PC-3 (cell line): ENCODE data around the gene PLLP. TPM values are rescaled to one million over a fixed set of nuclear protein-coding genes. Genes with fewer than 3 reads are reported as not detected.
A peak's percentile ranks its signal among the peaks of the same experiment; 100 is the strongest.

Source experiments
- ATAC-seq: fragments of 200-7000 bp; cut with Tn5 transposase; 2 replicates; pipeline ENCODE4 v1.9.1; 2020; ENCODE audit warnings: mild to moderate bottlenecking, moderate library complexity
- BruUV-seq: library from RNA; stranded (reverse); fragments of 400-500 nt; replicated peaks from 2 replicates; lab custom pipeline; 2021; lab: Mats Ljungman, UMichigan
- CTCF ChIA-PET: fragments of 300-600 bp; sonication (Branson Sonifier 250); formaldehyde crosslinking; loops from one replicate; lab custom pipeline; 2022; ENCODE audit warnings: antibody characterized with exemption; lab: Charles Lee
- POLR2A ChIA-PET: fragments of 300-600 bp; sonication (Branson Sonifier 250); formaldehyde crosslinking; loops from one replicate; lab custom pipeline; 2022; ENCODE audit warnings: antibody characterized with exemption; ENCODE audit not compliant: unreplicated experiment; lab: Charles Lee
- DNase-seq: peaks from one replicate; pipeline ENCODE4 v3.0.0-alpha.2; 2015
- H2AFZ ChIP-seq: fragments of 300-600 bp; sonication (generic); 2 replicates; pipeline ENCODE4 v1.6.0; 2016; ENCODE audit warnings: antibody characterized with exemption, low read length
- H3F3A ChIP-seq: fragments of 300-600 bp; sonication (generic); one replicate; pipeline ENCODE4 v1.6.0; 2017; ENCODE audit warnings: antibody characterized with exemption, low read length, control low read depth, mild to moderate bottlenecking; ENCODE audit not compliant: unreplicated experiment
- H3K27ac ChIP-seq: fragments of 300-600 bp; sonication (generic); 2 replicates; pipeline ENCODE4 v1.5.1; 2016; ENCODE audit warnings: mild to moderate bottlenecking, low read length
- H3K27me3 ChIP-seq: fragments of 300-600 bp; sonication (generic); 2 replicates; pipeline ENCODE4 v1.6.1; 2016; ENCODE audit warnings: low read length, mixed read lengths
- H3K36me3 ChIP-seq: fragments of 300-600 bp; sonication (generic); 2 replicates; pipeline ENCODE4 v1.6.1; 2016; ENCODE audit warnings: low read depth, mixed run types, low read length, mixed read lengths
- H3K4me1 ChIP-seq: fragments of 300-600 bp; sonication (generic); 2 replicates; pipeline ENCODE4 v1.5.1; 2016; ENCODE audit warnings: low read length; ENCODE audit not compliant: insufficient read depth
- H3K4me2 ChIP-seq: fragments of 300-600 bp; sonication (generic); 2 replicates; pipeline ENCODE4 v1.6.0; 2016; ENCODE audit warnings: low read length
- H3K4me3 ChIP-seq: fragments of 300-600 bp; sonication (generic); 2 replicates; pipeline ENCODE4 v1.5.1; 2016; ENCODE audit warnings: mild to moderate bottlenecking, low read length, mixed read lengths
- H3K79me2 ChIP-seq: fragments of 300-600 bp; sonication (generic); 2 replicates; pipeline ENCODE4 v1.6.1; 2017; ENCODE audit warnings: low read length, mixed read lengths
- H3K9ac ChIP-seq: fragments of 300-600 bp; sonication (generic); 2 replicates; pipeline ENCODE4 v1.6.0; 2016; ENCODE audit warnings: mild to moderate bottlenecking, low read length
- H3K9me2 ChIP-seq: fragments of 300-600 bp; sonication (generic); replicated peaks from 2 replicates; pipeline ENCODE4 v1.6.1; 2016; ENCODE audit warnings: mixed run types, low read length, mixed read lengths
- H3K9me3 ChIP-seq: fragments of 300-600 bp; sonication (generic); 2 replicates; pipeline ENCODE4 v1.6.1; 2016; ENCODE audit warnings: low read length, mixed read lengths
- H4K20me1 ChIP-seq: fragments of 300-600 bp; sonication (generic); 2 replicates; pipeline ENCODE4 v1.6.1; 2016; ENCODE audit warnings: low read length, mixed read lengths
- CTCF ChIP-seq: fragments of 300-600 bp; sonication (generic); conservative IDR thresholded peaks from 2 replicates; pipeline ENCODE4 v1.5.1; 2017; ENCODE audit warnings: antibody characterized with exemption, low read depth, mild to moderate bottlenecking, low read length
- EZH2 ChIP-seq: fragments of 300-600 bp; sonication (generic); IDR thresholded peaks from one replicate; pipeline ENCODE4 v1.6.1; 2017; ENCODE audit warnings: antibody characterized with exemption, mild to moderate bottlenecking, low read length; ENCODE audit not compliant: unreplicated experiment
- EZH2phosphoT487 ChIP-seq: fragments of 300-600 bp; sonication (generic); IDR thresholded peaks from 2 replicates; pipeline ENCODE4 v1.6.1; 2018; ENCODE audit warnings: mild to moderate bottlenecking, antibody characterized with exemption, low read length, borderline replicate concordance
- intact Hi-C: fragments of 100-400 bp; cut with micrococcal nuclease; formaldehyde crosslinking; loops from 2 replicates; pipeline ENCODE4 v1.9.0; 2023
- total RNA-seq: library from RNA; depleted of rRNA; stranded (reverse); fragments of >200 nt; gene quantifications from 2 replicates; pipeline ENCODE4 v1.2.3, GENCODE V29; 2014

PLLP gene
- total RNA-seq, 1 experiment from 2014 or later = 1.6 TPM

- BruUV-seq = no TSS peak
- Histone ChIP-seq H3K9me3 (no peaks in the 10 kb centered on the region), H3K9ac (no peak overlapping the region), H3K79me2 (no peaks in the 10 kb centered on the region), H2AFZ (peak overlapping the region; percentile 67), H3F3A (no peaks in the 10 kb centered on the region), H3K4me1 (peaks cover 21% of the 10 kb centered on the region), H3K36me3 (no peaks in the 10 kb centered on the region), H3K4me2 (peak overlapping the region; percentile 72), H3K27me3 (no peaks in the 10 kb centered on the region), H3K4me3 (no peak overlapping the region), H3K27ac (peak overlapping the region; percentile 42), H4K20me1 (no peaks in the 10 kb centered on the region), H3K9me2 (no peaks in the 10 kb centered on the region)
- no peak for TF ChIP-seq CTCF
- TF ChIP-seq EZH2phosphoT487 = no peak
- no peak for TF ChIP-seq EZH2
- CTCF ChIA-PET = no interaction called here
- intact Hi-C loops = no loop called here
- POLR2A ChIA-PET = no interaction called here
- DNase-seq = peak; percentile 65
- ATAC-seq = peak; percentile 77
Observed at GRCh38 chr16:57260294-57260929, 24.1 kb downstream of the PLLP start.

- no peak for DNase-seq
- H3F3A ChIP-seq = no peaks in the 10 kb centered on the region
- H3K27ac ChIP-seq = no peak overlapping the region
- no peaks in the 10 kb centered on the region for H3K27me3 ChIP-seq
- ChIA-PET POLR2A (no interaction called here), CTCF (no interaction called here)
- intact Hi-C loops = no loop called here
- no peak overlapping the region for H2AFZ ChIP-seq
- no peak overlapping the region for H3K4me3 ChIP-seq
- H3K9me2 ChIP-seq = no peaks in the 10 kb centered on the region
- no peak overlapping the region for H3K4me2 ChIP-seq
- no peaks in the 10 kb centered on the region for H3K79me2 ChIP-seq
- BruUV-seq = no TSS peak
- peaks cover 26% of the 10 kb centered on the region for H3K4me1 ChIP-seq
- no peaks in the 10 kb centered on the region for H4K20me1 ChIP-seq
- H3K9me3 ChIP-seq = no peaks in the 10 kb centered on the region
- TF ChIP-seq EZH2 (no peak), CTCF (no peak), EZH2phosphoT487 (no peak)
- no peak overlapping the region for H3K9ac ChIP-seq
- no peak for ATAC-seq
- H3K36me3 ChIP-seq = no peaks in the 10 kb centered on the region
Observed at GRCh38 chr16:57258910-57259475, 25.5 kb downstream of the PLLP start.

GRCh38 chr16:57258226-57258909 is 26.1 kb downstream of the PLLP start:
- Histone ChIP-seq H3K79me2 (no peaks in the 10 kb centered on the region), H3K9me3 (no peaks in the 10 kb centered on the region), H3F3A (no peaks in the 10 kb centered on the region), H3K9ac (no peak overlapping the region), H3K4me2 (no peak overlapping the region), H3K9me2 (no peaks in the 10 kb centered on the region), H4K20me1 (no peaks in the 10 kb centered on the region), H3K27me3 (no peaks in the 10 kb centered on the region), H3K4me3 (no peak overlapping the region), H3K4me1 (peaks cover 26% of the 10 kb centered on the region), H2AFZ (no peak overlapping the region), H3K27ac (no peak overlapping the region), H3K36me3 (no peaks in the 10 kb centered on the region)
- POLR2A ChIA-PET = no interaction called here
- DNase-seq (no peak), ATAC-seq (no peak)
- intact Hi-C loops = no loop called here
- TF ChIP-seq EZH2 (no peak), EZH2phosphoT487 (no peak), CTCF (no peak)
- CTCF ChIA-PET = no interaction called here
- no TSS peak for BruUV-seq
